Measurements from ENCODE around the gene C1orf210.

- TF ChIP-seq CTCF (IDR thresholded peaks at IDR 0.05) (no peak), EP300 (IDR thresholded peaks at IDR 0.05) (no peak), POLR2A (IDR thresholded peaks at IDR 0.05) (no peak), POLR2AphosphoS5 (IDR thresholded peaks at IDR 0.05) (no peak)
These were observed 34.4 kb downstream of the C1orf210 start for GRCh38 chr1:43251024-43251423.

All from suprapubic skin (tissue), 4 donors.